IPS-18c (cell line): ENCODE data around the gene MLYCD.

Experiments used
- H3K4me3 ChIP-seq: 2 replicates; pipeline ENCODE4 v1.7.0; 2013; ENCODE audit warnings: low read depth, mild to moderate bottlenecking, low read length, moderate library complexity; ENCODE audit not compliant: insufficient read depth
- H3K9me3 ChIP-seq: one replicate; pipeline ENCODE4 v1.6.1; 2013; ENCODE audit warnings: mild to moderate bottlenecking, low read length, moderate library complexity; ENCODE audit not compliant: control insufficient read depth, insufficient read depth

MLYCD gene

DNA sequence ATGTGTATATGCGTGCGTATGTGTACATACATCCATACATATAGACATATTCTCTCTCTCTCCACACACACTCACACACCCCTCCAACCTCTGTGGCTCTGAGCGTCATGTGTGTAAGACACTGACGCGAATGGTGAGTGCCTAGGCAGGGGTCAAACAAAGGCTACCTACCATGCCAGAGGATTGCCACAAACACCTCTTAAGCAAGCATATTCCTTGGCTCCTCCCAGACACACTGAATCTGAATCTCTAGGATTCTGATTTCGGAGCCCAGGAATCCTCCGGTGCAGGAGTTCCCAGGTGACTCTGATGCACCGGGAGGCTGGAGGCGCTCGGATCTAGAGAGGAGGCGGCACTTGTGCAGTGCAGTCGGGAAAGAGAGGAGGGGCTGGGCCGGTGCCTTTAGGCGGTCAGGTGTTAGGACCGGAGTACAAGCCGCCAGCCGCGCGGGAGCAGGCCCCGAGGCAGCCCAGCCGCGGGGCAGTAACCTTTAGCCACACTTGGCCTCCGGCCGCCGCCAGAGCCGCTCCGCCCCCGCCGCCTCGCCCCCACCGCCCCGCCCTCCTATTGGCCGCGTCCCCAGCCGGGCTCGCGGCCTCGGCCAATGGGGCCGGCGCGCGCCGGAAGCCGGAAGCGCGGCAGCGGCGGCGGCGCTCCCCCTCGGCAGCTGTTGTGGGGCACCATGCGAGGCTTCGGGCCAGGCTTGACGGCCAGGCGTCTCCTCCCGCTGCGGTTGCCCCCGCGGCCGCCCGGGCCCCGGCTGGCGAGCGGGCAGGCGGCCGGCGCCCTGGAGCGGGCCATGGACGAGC is at the start of gene MLYCD:
TSS of gene MLYCD (plus strand) at position 653 of the 809 bp plus-strand sequence. CDS start at position 683, 30 bp downstream.
- Histone ChIP-seq H3K9me3 (no peaks in the 10 kb centered on the region), H3K4me3 (peak within 1 kb of the TSS; percentile 80)

- Histone ChIP-seq H3K9me3 (no peaks in the 10 kb centered on the region), H3K4me3 (no peak overlapping the region)
These were observed 49.5 kb upstream of the MLYCD start for GRCh38 chr16:83849421-83849820.

DNA sequence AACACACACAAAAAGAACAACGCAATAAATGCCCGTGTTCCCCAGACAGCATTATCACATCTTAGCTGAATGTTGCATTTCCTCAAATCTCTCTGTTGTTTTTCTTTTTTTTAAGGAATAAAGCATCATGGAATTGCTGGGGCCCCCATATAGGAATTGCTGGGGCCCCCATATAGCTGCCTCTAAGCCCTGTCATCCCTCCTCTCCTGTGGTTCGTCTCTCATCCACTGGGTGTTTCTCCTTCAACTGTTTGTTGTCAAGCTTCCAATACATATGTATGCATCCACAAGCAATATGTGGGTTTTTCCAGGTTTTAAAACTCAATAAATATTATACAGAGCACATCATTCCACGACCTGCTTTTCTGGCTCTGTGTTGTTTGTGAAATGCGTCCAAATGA is 48.0 kb upstream of the MLYCD start:
- no peak overlapping the region for H3K4me3 ChIP-seq
- no peaks in the 10 kb centered on the region for H3K9me3 ChIP-seq

GRCh38 chr16:83851473-83851872 is 47.4 kb upstream of the MLYCD start:
- Histone ChIP-seq H3K4me3 (no peak overlapping the region), H3K9me3 (no peaks in the 10 kb centered on the region)

GRCh38 chr16:83852774-83853173 is 46.1 kb upstream of the MLYCD start:
- no peak overlapping the region for H3K4me3 ChIP-seq
- no peaks in the 10 kb centered on the region for H3K9me3 ChIP-seq

- H3K4me3 ChIP-seq, result no peak overlapping the region
- no peaks in the 10 kb centered on the region for H3K9me3 ChIP-seq
These were observed 45.1 kb upstream of the MLYCD start for GRCh38 chr16:83853834-83854233.

GRCh38 chr16:83854420-83854819 is 44.5 kb upstream of the MLYCD start:
- Histone ChIP-seq H3K4me3 (no peak overlapping the region), H3K9me3 (no peaks in the 10 kb centered on the region)

GRCh38 chr16:83856792-83857191 is 42.1 kb upstream of the MLYCD start:
- no peak overlapping the region for H3K4me3 ChIP-seq

DNA sequence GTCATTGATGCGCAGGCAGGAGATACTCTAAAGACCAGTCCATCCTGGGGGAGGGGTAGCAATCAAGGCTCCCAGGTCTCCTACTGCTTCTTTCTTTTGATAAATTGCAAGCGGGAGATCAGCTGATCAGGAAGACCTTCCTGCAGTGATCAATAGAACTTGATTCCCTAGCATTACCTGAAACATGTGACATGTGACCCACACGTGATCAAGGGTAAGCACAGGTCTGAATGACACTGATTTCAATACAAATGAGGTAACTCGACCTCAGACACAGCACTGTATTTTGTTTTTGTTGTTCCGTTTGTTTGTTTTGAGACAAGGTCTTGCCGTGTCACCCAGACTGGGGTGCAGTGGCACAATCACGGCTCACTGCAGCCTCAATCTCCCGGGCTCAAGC is 39.6 kb upstream of the MLYCD start:
- Histone ChIP-seq H3K9me3 (no peaks in the 10 kb centered on the region), H3K4me3 (no peak overlapping the region)

More at GRCh38 chr16:83856792-83857191, 42.1 kb upstream of the MLYCD start:
- no peaks in the 10 kb centered on the region for H3K9me3 ChIP-seq

GRCh38 chr16:83862661-83863060 is 36.3 kb upstream of the MLYCD start:
- H3K4me3 ChIP-seq, result no peak overlapping the region

GRCh38 chr16:83863682-83864081 is 35.2 kb upstream of the MLYCD start:
- H3K9me3 ChIP-seq, result no peaks in the 10 kb centered on the region
- H3K4me3 ChIP-seq, result no peak overlapping the region; the same call in 1 of the 2 replicates

More at GRCh38 chr16:83862661-83863060, 36.3 kb upstream of the MLYCD start:
- no peaks in the 10 kb centered on the region for H3K9me3 ChIP-seq

DNA sequence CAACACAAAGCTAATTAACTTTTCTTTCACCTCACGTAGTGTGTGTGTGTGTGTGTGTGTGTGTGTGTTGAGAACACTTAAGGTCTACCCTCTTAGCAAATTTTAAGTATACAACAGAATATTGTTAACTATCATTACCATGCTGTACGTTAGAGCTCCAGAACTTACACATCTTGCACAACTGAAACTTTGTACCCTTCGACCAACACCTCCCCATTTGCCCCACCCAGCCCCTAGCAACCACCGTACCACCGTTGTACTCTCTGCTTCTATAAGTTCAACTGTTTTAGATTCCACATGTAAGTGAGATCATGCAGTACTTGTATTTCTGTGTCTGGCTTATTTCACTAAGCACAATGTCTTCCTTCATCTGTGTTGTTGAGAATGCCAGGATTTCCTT is 28.1 kb upstream of the MLYCD start:
- no peaks in the 10 kb centered on the region for H3K9me3 ChIP-seq
- no peak overlapping the region for H3K4me3 ChIP-seq

- Histone ChIP-seq H3K4me3 (no peak overlapping the region), H3K9me3 (peaks cover 3% of the 10 kb centered on the region)
These were observed 20.1 kb upstream of the MLYCD start for GRCh38 chr16:83878838-83879237.

DNA sequence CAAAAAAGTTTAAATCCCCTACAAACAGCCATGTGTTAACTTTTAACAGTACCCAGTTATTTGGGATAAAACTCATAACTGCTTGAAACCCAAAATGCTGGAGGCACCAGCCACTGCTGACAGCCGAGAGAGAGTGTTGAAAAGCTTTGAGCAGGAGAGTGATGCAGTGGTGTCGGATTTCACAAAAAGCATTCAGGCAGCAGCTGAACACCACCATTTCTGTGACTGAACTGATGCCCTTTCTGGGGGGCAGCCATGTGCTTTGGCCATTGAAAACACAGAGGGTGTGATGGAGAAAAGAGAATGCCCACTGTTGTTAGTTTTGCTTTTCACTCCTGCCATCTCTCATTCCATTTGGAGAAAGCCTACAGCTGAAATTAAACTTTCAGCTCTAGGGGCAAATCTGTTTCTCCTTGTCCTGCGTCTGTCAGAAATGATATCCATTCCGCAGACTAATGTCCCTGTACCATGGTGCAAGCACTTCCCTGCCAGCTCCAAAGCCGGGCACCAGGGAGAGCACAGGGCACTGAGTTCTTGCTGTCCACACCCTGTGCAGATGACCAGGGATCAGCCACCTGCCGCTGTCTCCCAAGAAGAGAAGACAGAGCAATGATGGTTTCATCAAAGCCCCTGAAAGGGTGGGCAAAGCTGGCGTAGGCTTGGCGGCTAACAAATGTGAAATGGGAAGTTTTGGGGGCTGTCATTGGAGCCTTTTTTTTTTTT is 16.6 kb upstream of the MLYCD start:
- Histone ChIP-seq H3K4me3 (no peak overlapping the region), H3K9me3 (peaks cover under 1% of the 10 kb centered on the region)

GRCh38 chr16:83886199-83886971 is 12.5 kb upstream of the MLYCD start:
- no peaks in the 10 kb centered on the region for H3K9me3 ChIP-seq
- H3K4me3 ChIP-seq, result no peak overlapping the region

DNA sequence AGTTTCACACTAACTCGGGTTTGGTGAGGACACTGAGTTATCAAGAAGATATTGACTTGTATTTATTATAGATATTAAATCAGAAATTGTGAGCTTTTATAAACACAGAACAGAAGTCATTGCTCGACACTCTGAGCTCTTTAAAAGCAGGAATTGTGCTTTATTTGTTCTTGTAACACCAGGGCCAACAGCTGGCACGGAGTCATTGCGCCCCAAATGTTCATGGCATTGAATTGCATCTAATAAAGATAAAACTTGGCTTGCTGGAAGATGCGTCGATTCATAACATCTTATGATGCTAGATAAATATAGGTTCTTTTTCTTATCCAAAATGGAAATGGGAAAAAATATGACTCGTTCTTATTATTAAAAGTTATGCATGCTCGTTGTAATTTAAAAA is 11.8 kb upstream of the MLYCD start:
- Histone ChIP-seq H3K9me3 (no peaks in the 10 kb centered on the region), H3K4me3 (no peak overlapping the region)

DNA sequence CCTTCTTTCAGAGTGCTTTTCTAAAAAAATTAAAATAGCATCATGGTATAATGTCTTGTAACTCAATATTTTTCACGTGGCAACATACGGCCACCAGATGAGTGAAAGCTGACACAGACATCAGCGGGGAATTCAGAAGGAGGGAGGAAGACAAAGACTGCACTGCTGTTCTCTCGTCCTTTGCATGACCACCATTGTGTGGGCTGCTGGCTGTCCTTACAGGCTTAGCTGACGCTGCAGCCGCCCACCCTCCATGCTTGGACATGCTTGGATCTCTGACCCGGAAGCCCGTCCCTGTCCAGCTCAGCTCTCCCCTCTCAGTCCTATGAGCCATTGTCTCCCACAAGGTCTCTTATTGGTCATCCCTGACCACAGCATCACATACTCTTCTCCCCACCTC is 11.4 kb upstream of the MLYCD start:
- Histone ChIP-seq H3K4me3 (no peak overlapping the region), H3K9me3 (no peaks in the 10 kb centered on the region)

DNA sequence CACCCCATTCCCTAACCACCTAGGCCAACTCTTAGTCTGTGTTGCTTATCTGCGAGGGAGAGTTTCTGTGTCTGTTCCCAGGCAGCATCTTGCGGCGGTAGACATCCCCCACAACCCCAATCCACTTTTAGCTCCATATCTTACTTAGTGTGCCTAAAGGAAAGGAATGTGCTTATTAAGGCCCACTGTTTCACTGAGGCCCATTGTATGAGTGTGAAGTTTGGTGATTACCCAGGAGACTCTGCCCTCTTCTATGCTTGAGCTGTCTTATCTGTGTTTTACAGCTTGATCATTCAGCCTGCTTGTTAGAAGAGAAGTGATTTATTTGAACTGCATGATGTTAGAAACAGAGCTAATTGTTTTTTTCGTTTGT is 10.3 kb upstream of the MLYCD start:
- H3K9me3 ChIP-seq, result no peaks in the 10 kb centered on the region
- H3K4me3 ChIP-seq, result no peak overlapping the region
